IMR-90 (cell line): Measurements from ENCODE around the gene USP17L20. TPM values are rescaled to one million over a fixed set of nuclear protein-coding genes. Genes with fewer than 3 reads are reported as not detected.
"Not testable (repeated sequence)": the region's sequence is repeated elsewhere in the genome, so short reads cannot be mapped to it uniquely, and the experiment has no call there.

Source experiments
- ATAC-seq: fragments of 200-7000 bp; cut with Tn5 transposase; 2 replicates; pipeline ENCODE4 v1.9.1; 2020; ENCODE audit warnings: low read depth, mild to moderate bottlenecking, moderate library complexity
- BruUV-seq: library from RNA; stranded (reverse); fragments of 400-500 nt; replicated peaks from 2 replicates; lab custom pipeline; 2021; lab: Mats Ljungman, UMichigan
- CTCF ChIA-PET: fragments of 300-600 bp; formaldehyde crosslinking; extraction: SDS; loops from one replicate; lab custom pipeline; 2021; ENCODE audit warnings: antibody characterized with exemption; lab: Yijun Ruan, JAX
- POLR2A ChIA-PET: fragments of 300-600 bp; sonication (Branson Sonifier 250); formaldehyde crosslinking; loops from one replicate; lab custom pipeline; 2022; ENCODE audit warnings: antibody characterized with exemption; ENCODE audit not compliant: unreplicated experiment; lab: Charles Lee
- DNase-seq: peaks from one replicate; pipeline ENCODE4 v3.0.0; 2013
- H2AFZ ChIP-seq: replicated peaks from 2 replicates; pipeline ENCODE3; 2013; ENCODE audit warnings: low read length, mild to moderate bottlenecking; ENCODE audit not compliant: poor library complexity
- H2AK5ac ChIP-seq: 2 replicates; pipeline ENCODE4 v1.6.1; 2013; ENCODE audit warnings: low read depth, low read length, inconsistent platforms
- H2AK9ac ChIP-seq: replicated peaks from 2 replicates; pipeline ENCODE3; 2013; ENCODE audit warnings: mild to moderate bottlenecking, low read depth, low read length, moderate library complexity; ENCODE audit not compliant: poor library complexity
- H2BK120ac ChIP-seq: 2 replicates; pipeline ENCODE4 v1.6.1; 2013; ENCODE audit warnings: low read depth, low read length, inconsistent platforms
- H2BK15ac ChIP-seq: 3 replicates; pipeline ENCODE4 v1.6.1; 2013; ENCODE audit warnings: low read depth, low read length, inconsistent platforms
- H2BK20ac ChIP-seq: 2 replicates; pipeline ENCODE4 v1.6.1; 2013; ENCODE audit warnings: low read depth, mild to moderate bottlenecking, inconsistent platforms, low read length, moderate library complexity
- H2BK5ac ChIP-seq: 2 replicates; pipeline ENCODE4 v1.6.1; 2013; ENCODE audit warnings: mild to moderate bottlenecking, low read depth, low read length, inconsistent platforms; ENCODE audit not compliant: poor library complexity, severe bottlenecking
- H3K14ac ChIP-seq: replicated peaks from 2 replicates; pipeline ENCODE4 v1.6.1; 2013; ENCODE audit warnings: low read depth, low read length, inconsistent platforms
- H3K18ac ChIP-seq: 2 replicates; pipeline ENCODE4 v1.6.1; 2013; ENCODE audit warnings: low read depth, low read length, control low read depth
- H3K23ac ChIP-seq: 2 replicates; pipeline ENCODE4 v1.6.1; 2013; ENCODE audit warnings: low read depth, low read length, inconsistent platforms
- H3K27ac ChIP-seq: 2 replicates; pipeline ENCODE4 v1.5.1; 2013; ENCODE audit warnings: mild to moderate bottlenecking, control low read depth, low read length; ENCODE audit not compliant: insufficient read depth
- H3K27me3 ChIP-seq: 2 replicates; pipeline ENCODE4 v1.6.1; 2013; ENCODE audit warnings: low read length; ENCODE audit not compliant: control insufficient read depth, insufficient read depth
- H3K36me3 ChIP-seq: 2 replicates; pipeline ENCODE4 v1.6.1; 2013; ENCODE audit warnings: low read length, mixed read lengths; ENCODE audit not compliant: control insufficient read depth, insufficient read depth
- H3K4ac ChIP-seq: 2 replicates; pipeline ENCODE4 v1.6.1; 2013; ENCODE audit warnings: low read depth, low read length, inconsistent platforms
- H3K4me1 ChIP-seq: 2 replicates; pipeline ENCODE4 v1.6.1; 2013; ENCODE audit warnings: low read length, mixed read lengths; ENCODE audit not compliant: control insufficient read depth, insufficient read depth
- H3K4me2 ChIP-seq: 2 replicates; pipeline ENCODE4 v1.6.1; 2013; ENCODE audit warnings: low read depth, mild to moderate bottlenecking, control low read depth, low read length, moderate library complexity
- H3K4me3 ChIP-seq: 2 replicates; pipeline ENCODE4 v1.5.1; 2013; ENCODE audit warnings: low read depth, mild to moderate bottlenecking, control low read depth, low read length, moderate library complexity; ENCODE audit not compliant: insufficient read depth
- H3K56ac ChIP-seq: 2 replicates; pipeline ENCODE4 v1.6.1; 2013; ENCODE audit warnings: low read length, inconsistent platforms; ENCODE audit not compliant: insufficient read depth; ENCODE audit errors: extremely low read depth
- H3K79me1 ChIP-seq, 2 experiments: 2 replicates each; pipeline ENCODE4 v1.6.1; 2013; ENCODE audit warnings: low read length in 2 of 2, inconsistent platforms in 1 of 2, low read depth in 1 of 2
- H3K9ac ChIP-seq: 2 replicates; pipeline ENCODE4 v1.6.1; 2013; ENCODE audit warnings: low read depth, low read length, control low read depth
- H3K9me1 ChIP-seq: 2 replicates; pipeline ENCODE4 v1.6.1; 2013; ENCODE audit warnings: low read length, inconsistent platforms; ENCODE audit not compliant: insufficient read depth
- H3K9me3 ChIP-seq: 2 replicates; pipeline ENCODE4 v1.6.1; 2013; ENCODE audit warnings: low read length; ENCODE audit not compliant: control insufficient read depth, insufficient read depth
- H4K20me1 ChIP-seq: 2 replicates; pipeline ENCODE4 v1.6.1; 2013; ENCODE audit warnings: low read length, inconsistent platforms; ENCODE audit not compliant: insufficient read depth
- H4K5ac ChIP-seq: 2 replicates; pipeline ENCODE4 v1.6.1; 2013; ENCODE audit warnings: mild to moderate bottlenecking, low read depth, low read length, control low read depth
- H4K8ac ChIP-seq, 2 experiments: 2 replicates each; pipeline ENCODE4 v1.6.1; 2013; ENCODE audit warnings: low read depth in 2 of 2, low read length in 2 of 2, control low read depth in 1 of 2, inconsistent platforms in 1 of 2
- H4K91ac ChIP-seq: 2 replicates; pipeline ENCODE4 v1.6.1; 2013; ENCODE audit warnings: low read depth, low read length, inconsistent platforms; ENCODE audit not compliant: insufficient read depth
- WGBS, 2 experiments: methylation state at CpG; one replicate each; pipeline versions ENCODE4 v1.1.5 to v1.1.7; 2013; ENCODE audit warnings: missing lambda C conversion rate in 2 of 2; ENCODE audit not compliant: insufficient read length in 1 of 2; ENCODE audit errors: extremely low coverage in 2 of 2; 5-methylcytosine and 5-hydroxymethylcytosine counted together
- dilution Hi-C: fragments of 300-500 bp; cut with HindIII; formaldehyde crosslinking; loops from one replicate; pipeline ENCODE4 v1.14.3; 2018; ENCODE audit warnings: low sequenced_read_pairs; ENCODE audit not compliant: unreplicated experiment
- in situ Hi-C: fragments of 300-500 bp; cut with MboI; formaldehyde crosslinking; loops from 3 replicates; pipeline ENCODE4 v1.14.3; 2019; ENCODE audit warnings: low sequenced_read_pairs, inconsistent platforms, mixed read lengths
- intact Hi-C: fragments of 100-400 bp; cut with micrococcal nuclease; formaldehyde crosslinking; loops from 2 replicates; pipeline ENCODE4 v1.10.0; 2022
- polyA plus RNA-seq, 3 experiments: library from polyadenylated mRNA; depleted of rRNA; stranded (reverse); fragments of >200 nt; gene quantifications; 2 replicates each; pipeline ENCODE4 v1.2.3, GENCODE V29; 2012; ENCODE audit warnings: low replicate concordance in 1 of 3
- total RNA-seq: library from RNA; depleted of rRNA; stranded (reverse); fragments of >200 nt; gene quantifications from 2 replicates; pipeline ENCODE4 v1.2.3, GENCODE V29; 2012

Gene USP17L20
- total and polyA plus RNA-seq, 2 of the 4 experiments (the other 2 are of a cell fraction), result not detected

GRCh38 chr4:9219852-9220251 is 38.1 kb upstream of the USP17L20 start, which contains the start of gene USP17L12:
Gene USP17L12 (plus strand): TSS chr4:9220152. CDS start chr4:9220152, 0 bp downstream.
- H4K91ac ChIP-seq, H2BK20ac ChIP-seq, H3K9ac ChIP-seq, H3K4me2 ChIP-seq, H2AK5ac ChIP-seq, H3K4me3 ChIP-seq, dilution Hi-C loops, ATAC-seq, H3K23ac ChIP-seq, intact Hi-C loops, H4K5ac ChIP-seq, H3K4me1 ChIP-seq, DNase-seq, H2BK120ac ChIP-seq, in situ Hi-C loops, H3K27me3 ChIP-seq, H2BK5ac ChIP-seq, CTCF ChIA-PET, H3K4ac ChIP-seq, H2AK9ac ChIP-seq, POLR2A ChIA-PET, H2AFZ ChIP-seq, H3K14ac ChIP-seq, H4K8ac ChIP-seq, H4K20me1 ChIP-seq, H3K9me1 ChIP-seq, H2BK15ac ChIP-seq, H3K18ac ChIP-seq, H3K36me3 ChIP-seq, H3K79me1 ChIP-seq, H3K56ac ChIP-seq, H3K9me3 ChIP-seq, H3K27ac ChIP-seq, BruUV-seq: not testable (repeated sequence)
- no CpG with 5 or more reads among the region's 13 CpGs for WGBS, 2 experiments

- CTCF ChIA-PET, H2AK5ac ChIP-seq, H3K27me3 ChIP-seq, BruUV-seq, H4K20me1 ChIP-seq, H4K91ac ChIP-seq, H3K36me3 ChIP-seq, ATAC-seq, H3K4ac ChIP-seq, H3K79me1 ChIP-seq, H2BK20ac ChIP-seq, dilution Hi-C loops, intact Hi-C loops, H2BK15ac ChIP-seq, H3K14ac ChIP-seq, H3K27ac ChIP-seq, H3K4me3 ChIP-seq, H3K9ac ChIP-seq, H2BK120ac ChIP-seq, DNase-seq, H2AK9ac ChIP-seq, in situ Hi-C loops, H3K9me1 ChIP-seq, H3K18ac ChIP-seq, H3K56ac ChIP-seq, POLR2A ChIA-PET, H3K4me2 ChIP-seq, H3K4me1 ChIP-seq, H4K5ac ChIP-seq, H3K9me3 ChIP-seq, H2AFZ ChIP-seq, H3K23ac ChIP-seq, H4K8ac ChIP-seq, H2BK5ac ChIP-seq: not testable (repeated sequence)
- WGBS, 2 experiments, result no CpG with 5 or more reads among the region's 14 CpGs
Observed at GRCh38 chr4:9224596-9224995, 33.3 kb upstream of the USP17L20 start, which contains the start of gene USP17L13. Gene USP17L13 (plus strand): TSS chr4:9224896. CDS start chr4:9224896, 0 bp downstream.
